DMS114 treated with DMSO at 0.1 percent for 48 hours (cell line): Measurements from ENCODE around the gene STK11.
A peak's percentile ranks its signal among the peaks of the same experiment; 100 is the strongest.
"Not testable (repeated sequence)": the region's sequence is repeated elsewhere in the genome, so short reads cannot be mapped to it uniquely, and the experiment has no call there.

Source experiments
- DNase-seq: peaks from one replicate; lab custom pipeline; 2025; ENCODE audit not compliant: unreplicated experiment; lab: John Stamatoyannopoulos, UW

Gene STK11

GRCh38 chr19:1237027-1237659 is 31.6 kb downstream of the STK11 start:
- DNase-seq = no peak

GRCh38 chr19:1237754-1238368 is 32.3 kb downstream of the STK11 start, which contains the start of gene CBARP:
Gene CBARP, minus strand, starts transcription at chr19:1238005. Its CDS starts 1,905 bp downstream, at chr19:1236100.
- DNase-seq = no peak

GRCh38 chr19:1238369-1239303 is 33.1 kb downstream of the STK11 start:
- DNase-seq = no peak

- DNase-seq = no peak
Measured at GRCh38 chr19:1239420-1239795, 33.8 kb downstream of the STK11 start.

GRCh38 chr19:1239796-1240737 is 34.5 kb downstream of the STK11 start:
- DNase-seq = peak; percentile 38

GRCh38 chr19:1240925-1241324 is 35.3 kb downstream of the STK11 start:
- DNase-seq = no peak

- DNase-seq = peak; percentile 75
Measured at GRCh38 chr19:1241417-1242095, 36.0 kb downstream of the STK11 start, which contains the start of gene ATP5F1D. Gene ATP5F1D, plus strand, starts transcription at chr19:1241751. Its CDS starts 100 bp downstream, at chr19:1241851.

GRCh38 chr19:1243768-1244692 is 38.5 kb downstream of the STK11 start:
- no peak for DNase-seq

- DNase-seq = no peak
Measured at GRCh38 chr19:1244693-1245451, 39.3 kb downstream of the STK11 start.

GRCh38 chr19:1245494-1246264 is 40.1 kb downstream of the STK11 start:
- no peak for DNase-seq

GRCh38 chr19:1246265-1247087 is 40.9 kb downstream of the STK11 start:
- DNase-seq = not testable (repeated sequence)

GRCh38 chr19:1247748-1248138 is 42.2 kb downstream of the STK11 start:
- no peak for DNase-seq

GRCh38 chr19:1248139-1248785 is 42.7 kb downstream of the STK11 start, which contains the start of gene MIDN:
Gene MIDN, plus strand, starts transcription at chr19:1248583. Its CDS starts 1,714 bp downstream, at chr19:1250297.
- no peak for DNase-seq

GRCh38 chr19:1248786-1249297 is 43.3 kb downstream of the STK11 start:
- DNase-seq = no peak

- peak; percentile 61 for DNase-seq
Measured at GRCh38 chr19:1249298-1249989, 43.9 kb downstream of the STK11 start.
